HG03196 (cell line): ENCODE measurements around the gene ITGA1.

ENCODE experiments used
- ATAC-seq: cut with Tn5 transposase; IDR thresholded peaks from one replicate; pipeline ENCODE4 v1.9.1; 2021; ENCODE audit not compliant: unreplicated experiment

ITGA1 gene

GRCh38 chr5:52771343-52772039 lies 16.2 kb upstream of the ITGA1 start:
- peak; percentile 95 for ATAC-seq

- ATAC-seq = no peak
These were observed 15.0 kb upstream of the ITGA1 start for GRCh38 chr5:52772668-52773067.

- ATAC-seq = no peak
These were observed 14.4 kb upstream of the ITGA1 start for GRCh38 chr5:52773342-52773741.

- no peak for ATAC-seq
These were observed 13.7 kb upstream of the ITGA1 start for GRCh38 chr5:52774005-52774410.

- no peak for ATAC-seq
These were observed 11.6 kb upstream of the ITGA1 start for GRCh38 chr5:52776116-52776515.

GRCh38 chr5:52777186-52777585 lies 10.5 kb upstream of the ITGA1 start:
- no peak for ATAC-seq

GRCh38 chr5:52778781-52779180 lies 8.9 kb upstream of the ITGA1 start:
- ATAC-seq = no peak

GRCh38 chr5:52779213-52779612 lies 8.5 kb upstream of the ITGA1 start:
- ATAC-seq = no peak

- ATAC-seq = no peak
These were observed 4.3 kb upstream of the ITGA1 start for GRCh38 chr5:52783226-52783959.

- ATAC-seq = no peak
These were observed 3.0 kb upstream of the ITGA1 start for GRCh38 chr5:52784737-52785136.

- ATAC-seq = no peak
These were observed 1.3 kb upstream of the ITGA1 start for GRCh38 chr5:52786391-52786790.

- ATAC-seq = peak; percentile 31
These were observed 642 bp upstream of the ITGA1 start for GRCh38 chr5:52786949-52787599.

- ATAC-seq = no peak
These were observed 747 bp downstream of the ITGA1 start for GRCh38 chr5:52788505-52788821.

GRCh38 chr5:52789378-52789777 lies 1.7 kb downstream of the ITGA1 start:
- ATAC-seq = no peak

GRCh38 chr5:52789851-52790250 lies 2.1 kb downstream of the ITGA1 start:
- no peak for ATAC-seq

- no peak for ATAC-seq
These were observed 3.6 kb downstream of the ITGA1 start for GRCh38 chr5:52791366-52791765.

GRCh38 chr5:52794519-52794918 lies 6.8 kb downstream of the ITGA1 start:
- no peak for ATAC-seq

- ATAC-seq = no peak
These were observed 8.3 kb downstream of the ITGA1 start for GRCh38 chr5:52796031-52796430.

GRCh38 chr5:52796516-52797103 lies 8.9 kb downstream of the ITGA1 start:
- no peak for ATAC-seq

- ATAC-seq = no peak
These were observed 11.2 kb downstream of the ITGA1 start for GRCh38 chr5:52798938-52799337.

- peak; percentile 27 for ATAC-seq
These were observed 11.8 kb downstream of the ITGA1 start for GRCh38 chr5:52799358-52799982.
